Ishikawa (cell line): ENCODE results near the gene KCNK10.

Experiments used
- CEBPB ChIP-seq: IDR thresholded peaks from 2 replicates; pipeline ENCODE4 v1.6.1; 2012
- CREB1 ChIP-seq: IDR thresholded peaks from 2 replicates; pipeline ENCODE4 v1.6.1; 2012; ENCODE audit warnings: low read depth
- EGR1 ChIP-seq: IDR thresholded peaks from 2 replicates; pipeline ENCODE4 v1.6.1; 2012
- EP300 ChIP-seq: IDR thresholded peaks from 2 replicates; pipeline ENCODE4 v1.6.1; 2012; ENCODE audit warnings: borderline replicate concordance
- FOXM1 ChIP-seq: IDR thresholded peaks from 2 replicates; pipeline ENCODE4 v1.6.1; 2012; ENCODE audit warnings: low read depth, borderline replicate concordance
- MAX ChIP-seq: IDR thresholded peaks from 2 replicates; pipeline ENCODE4 v1.6.1; 2012
- RAD21 ChIP-seq: IDR thresholded peaks from 2 replicates; pipeline ENCODE4 v1.6.1; 2012; ENCODE audit warnings: low read depth
- REST ChIP-seq: IDR thresholded peaks from 2 replicates; pipeline ENCODE4 v1.6.1; 2012; ENCODE audit warnings: low read depth, mild to moderate bottlenecking
- TAF1 ChIP-seq: IDR thresholded peaks from 2 replicates; pipeline ENCODE4 v1.6.1; 2012; ENCODE audit warnings: low read depth, mild to moderate bottlenecking
- TCF12 ChIP-seq: IDR thresholded peaks from 2 replicates; pipeline ENCODE4 v1.6.1; 2012; ENCODE audit warnings: low read depth
- TEAD4 ChIP-seq: IDR thresholded peaks from 2 replicates; pipeline ENCODE4 v1.6.1; 2012
- USF1 ChIP-seq: IDR thresholded peaks from 2 replicates; pipeline ENCODE4 v1.6.1; 2012
- YY1 ChIP-seq: IDR thresholded peaks from 2 replicates; pipeline ENCODE4 v1.6.1; 2012; ENCODE audit warnings: low read depth
- ZBTB7A ChIP-seq: IDR thresholded peaks from 2 replicates; pipeline ENCODE4 v1.6.1; 2012; ENCODE audit warnings: low read depth

- no peak for TF ChIP-seq TCF12
- TF ChIP-seq RAD21 = no peak
- TF ChIP-seq FOXM1 = no peak
- TF ChIP-seq USF1 = no peak
- no peak for TF ChIP-seq MAX
- TF ChIP-seq REST = no peak
- TF ChIP-seq ZBTB7A = no peak
- TF ChIP-seq EP300 = no peak
- TF ChIP-seq EGR1 = no peak
- no peak for TF ChIP-seq TEAD4
- no peak for TF ChIP-seq YY1
- no peak for TF ChIP-seq TAF1
- TF ChIP-seq CEBPB = no peak
- TF ChIP-seq CREB1 = no peak
Observed at GRCh38 chr14:88286309-88286708, 36.8 kb downstream of the KCNK10 start.
